NCI-H1105 treated with DMSO at 0.1 percent for 48 hours (cell line): ENCODE data around the gene GMDS.

Experiments used
- DNase-seq: peaks from one replicate; lab custom pipeline; 2025; lab: John Stamatoyannopoulos, UW

GMDS gene

DNA sequence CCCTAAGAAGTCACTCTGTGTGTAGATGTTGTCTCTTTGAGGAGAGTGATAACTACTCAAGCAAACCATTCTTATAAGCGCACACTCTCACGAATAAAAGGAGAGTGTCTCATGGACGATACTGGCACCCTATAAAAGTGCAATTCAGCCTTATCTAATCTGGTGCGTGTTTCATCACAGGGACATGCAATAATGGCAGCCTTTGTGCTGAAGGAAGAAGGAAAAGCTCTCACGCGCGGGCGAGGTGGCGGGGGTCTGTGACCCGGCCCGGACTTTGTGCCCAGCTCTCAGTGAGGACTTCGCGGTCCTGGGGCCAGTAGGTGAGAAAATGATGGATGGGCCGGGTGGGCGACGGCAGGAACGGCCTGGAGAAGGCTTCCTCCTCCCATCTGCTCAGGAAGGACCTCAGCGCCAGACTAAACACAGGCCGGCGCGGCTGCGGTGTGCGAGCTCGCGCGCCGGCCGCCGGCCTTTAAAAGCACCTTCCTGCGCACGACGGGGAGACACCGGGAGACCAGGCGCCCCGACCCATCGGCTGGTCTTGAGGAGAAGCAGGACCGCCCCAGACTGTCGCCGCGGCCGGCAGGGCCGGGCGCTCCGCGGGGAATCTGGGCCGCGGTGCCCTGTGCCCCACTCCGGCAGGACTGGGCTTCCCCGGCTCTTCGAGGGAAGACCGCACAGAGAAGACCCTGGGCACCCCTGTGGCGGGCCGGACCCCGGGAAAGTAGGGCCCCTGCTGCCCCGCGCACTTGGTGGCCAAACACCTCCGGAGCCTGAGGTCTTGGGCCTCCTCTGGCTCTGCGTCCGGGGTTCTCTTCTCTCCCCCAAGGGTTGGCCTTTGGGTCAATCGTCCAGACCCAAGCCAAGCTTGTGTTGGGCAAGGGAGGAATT is 644.0 kb downstream of the GMDS start:
- no peak for DNase-seq

DNA sequence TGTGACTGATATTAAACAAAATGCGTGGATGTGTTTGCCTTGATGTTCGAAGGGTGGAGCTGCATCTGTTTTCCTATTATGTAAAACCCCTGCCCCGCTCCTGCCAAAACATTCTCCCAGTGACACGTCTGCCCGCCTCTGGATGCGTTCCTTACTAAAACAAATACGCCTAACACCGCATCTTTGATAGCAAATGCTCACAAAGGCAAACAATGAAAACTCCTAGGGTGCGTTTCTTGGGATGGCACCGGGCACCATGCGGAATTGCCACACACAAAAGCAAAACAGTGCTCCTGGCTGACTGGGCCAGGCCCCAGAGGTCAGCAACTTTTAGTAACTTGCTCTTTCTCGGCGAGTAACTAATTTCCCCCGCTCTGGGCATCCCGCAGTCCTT is 644.6 kb downstream of the GMDS start:
- no peak for DNase-seq

DNA sequence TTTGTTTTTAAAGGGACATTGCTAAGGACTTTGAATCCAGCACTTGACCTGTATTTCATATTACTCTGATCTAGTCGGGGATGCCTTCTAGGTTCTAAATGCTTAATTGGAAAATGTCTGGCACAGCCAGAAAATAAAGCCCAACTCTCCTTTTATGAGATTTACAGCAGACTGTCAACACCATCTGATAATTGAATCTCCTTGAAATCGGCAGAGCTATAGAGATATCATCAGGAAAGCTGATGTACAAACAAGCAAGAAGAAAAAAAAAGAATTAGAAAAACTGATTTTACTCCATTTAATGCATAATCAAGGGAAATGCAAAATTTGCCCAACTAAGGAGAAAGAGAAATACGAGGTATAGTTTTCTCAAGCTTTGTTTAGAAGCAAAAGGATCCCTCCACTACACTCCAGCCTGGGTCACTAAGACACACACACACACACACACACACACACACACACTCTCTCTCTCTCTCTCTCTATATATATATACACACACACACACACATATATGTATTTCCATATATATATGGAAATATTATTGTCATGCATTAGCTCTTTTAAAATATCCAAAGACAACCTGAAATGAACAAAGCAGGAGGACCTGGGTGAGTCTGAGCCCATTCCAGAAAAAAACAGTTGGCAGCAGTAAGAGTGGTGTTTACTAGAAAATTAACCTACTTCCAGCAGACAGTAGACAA is 645.2 kb downstream of the GMDS start:
- no peak for DNase-seq

DNA sequence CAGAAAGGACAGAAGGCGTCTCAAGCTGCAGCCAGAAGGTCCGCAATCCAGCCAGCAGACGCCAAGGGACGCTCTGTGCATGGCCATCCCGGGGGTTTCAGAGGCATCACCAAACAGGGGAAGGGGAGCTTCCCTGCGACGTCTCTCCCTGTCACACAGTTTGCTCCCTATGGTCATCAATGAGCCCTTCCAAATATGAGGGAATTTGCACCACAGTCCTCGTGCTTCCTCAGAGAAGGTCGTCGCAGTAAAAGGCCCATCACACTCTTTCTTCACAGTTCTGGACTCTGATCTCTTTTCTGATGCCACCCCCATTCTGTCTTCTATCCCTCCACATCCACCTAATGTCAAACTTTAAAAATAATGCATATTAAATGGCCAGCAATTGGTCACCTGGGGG is 645.9 kb downstream of the GMDS start:
- DNase-seq: no peak

DNA sequence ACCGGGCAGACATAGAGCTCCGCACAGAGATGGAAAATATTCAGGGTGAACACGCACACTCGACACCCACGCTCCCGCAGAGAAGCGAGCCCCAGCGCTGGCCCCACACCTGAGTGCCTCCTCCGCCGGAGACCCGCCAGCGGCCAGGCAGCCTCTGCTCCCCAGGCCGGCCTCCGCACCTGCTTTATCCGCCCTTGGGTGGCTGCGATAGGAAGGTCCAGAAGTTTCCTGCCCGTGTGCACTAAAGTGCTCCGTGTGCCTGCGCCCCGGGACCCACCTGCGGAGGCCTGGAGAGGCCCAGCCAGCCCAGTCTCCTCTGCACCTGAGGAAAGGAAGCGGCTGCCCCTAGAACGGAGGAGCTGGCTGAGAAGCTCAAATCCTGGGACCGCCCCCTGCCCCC is 646.5 kb downstream of the GMDS start:
- DNase-seq: no peak

DNA sequence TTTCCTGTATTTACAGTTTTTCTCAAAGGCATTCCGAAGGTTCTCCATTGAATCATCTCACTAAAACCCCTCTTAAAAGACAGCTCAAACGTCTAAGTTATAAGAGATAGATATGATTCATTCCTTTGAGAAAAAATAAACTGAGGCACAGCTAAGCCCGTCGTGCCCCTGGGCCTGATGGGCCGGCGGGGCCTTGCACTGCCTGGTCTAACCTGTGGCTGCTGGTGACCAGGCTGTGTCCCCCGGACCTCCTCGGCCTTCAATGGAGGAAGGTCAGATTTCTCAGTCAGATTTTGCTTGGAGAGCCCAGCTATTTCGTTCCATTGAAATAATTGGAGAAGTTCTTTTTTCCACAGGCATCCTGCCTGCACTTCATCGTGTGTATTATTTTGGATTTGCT is 647.0 kb downstream of the GMDS start:
- DNase-seq: no peak

DNA sequence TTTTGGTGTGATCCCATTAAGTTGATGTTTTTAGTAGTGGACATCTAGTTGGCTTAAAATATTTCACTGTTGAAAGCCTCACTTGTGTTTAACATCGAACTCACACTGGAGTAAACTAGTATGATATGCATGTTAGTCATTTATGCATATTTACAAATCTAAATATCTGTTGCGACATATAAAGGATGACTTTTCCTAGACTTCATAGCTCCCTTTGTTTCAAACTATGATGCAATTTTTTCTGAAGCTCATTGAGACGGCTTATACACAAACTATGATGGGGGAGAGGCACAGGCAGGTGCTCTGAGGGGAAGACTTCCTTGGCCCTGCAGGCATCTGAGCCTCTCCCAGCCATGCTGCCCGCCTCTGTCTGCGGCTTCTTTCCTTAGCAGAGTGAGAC is 647.5 kb downstream of the GMDS start:
- DNase-seq: no peak

DNA sequence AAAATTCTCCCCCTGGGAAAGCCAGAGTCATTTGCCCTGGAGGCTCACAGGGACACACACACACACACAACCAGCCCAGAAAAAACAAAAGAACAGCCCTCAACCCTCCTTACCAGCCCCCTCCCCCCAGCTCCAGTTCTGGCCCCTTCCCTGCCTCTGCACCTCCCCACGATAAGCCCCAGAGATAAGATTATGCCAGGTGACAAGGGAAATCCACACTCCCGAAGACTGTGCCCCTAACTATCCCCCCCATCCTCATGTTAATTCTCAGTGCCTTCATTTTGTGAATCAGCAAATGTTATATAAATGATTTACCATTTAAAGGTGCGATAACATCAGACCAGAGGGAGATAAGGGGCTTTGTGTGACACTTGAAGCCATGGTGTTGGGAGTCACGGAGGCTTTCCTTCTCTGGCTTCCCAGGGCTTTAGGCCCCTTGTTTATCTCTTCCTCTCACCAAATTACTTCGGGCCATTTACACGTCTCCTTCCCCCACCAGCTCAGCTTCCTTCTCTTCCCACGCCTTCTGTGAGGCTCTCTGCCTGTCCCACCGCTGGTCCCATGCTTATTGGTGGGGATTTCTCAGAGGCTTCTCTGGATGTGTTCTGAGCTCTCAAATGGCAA is 648.2 kb downstream of the GMDS start:
- no peak for DNase-seq

DNA sequence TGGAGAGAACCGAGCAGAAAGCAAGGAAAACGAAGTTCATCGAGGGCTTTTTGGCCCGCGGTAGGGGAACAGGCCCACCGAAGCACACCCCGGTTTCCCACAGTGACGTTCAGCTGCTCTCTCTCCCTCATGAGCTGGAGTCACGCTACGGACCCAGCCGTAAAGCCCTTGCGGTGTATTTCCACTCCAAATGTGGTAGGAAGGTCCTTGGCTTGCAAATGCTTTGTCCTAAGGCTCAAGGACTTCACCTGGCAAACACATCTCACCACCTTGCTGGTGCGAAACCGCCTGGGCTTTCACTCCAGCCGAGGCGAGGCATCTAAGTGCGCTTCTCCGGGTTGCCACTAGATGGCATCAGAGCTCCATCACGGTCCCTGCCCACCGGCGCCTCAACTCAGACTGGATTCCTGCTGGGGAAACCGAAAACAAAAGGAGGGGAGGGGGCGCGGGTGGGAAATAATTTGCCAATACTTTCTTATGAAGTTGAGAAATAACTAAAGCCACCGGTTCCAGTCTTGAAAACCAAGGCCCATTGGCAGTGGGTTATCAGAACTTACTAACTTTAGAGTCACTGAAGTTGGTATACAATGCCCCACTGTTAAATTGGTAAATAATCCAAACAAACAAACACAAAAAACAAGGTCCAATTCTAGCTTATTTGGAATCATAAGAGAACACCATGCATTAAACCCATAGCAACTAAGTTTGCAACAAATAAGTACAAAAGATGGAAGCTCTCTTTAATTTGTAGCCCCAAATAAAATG is 649.1 kb downstream of the GMDS start:
- DNase-seq: peak; percentile 67

DNA sequence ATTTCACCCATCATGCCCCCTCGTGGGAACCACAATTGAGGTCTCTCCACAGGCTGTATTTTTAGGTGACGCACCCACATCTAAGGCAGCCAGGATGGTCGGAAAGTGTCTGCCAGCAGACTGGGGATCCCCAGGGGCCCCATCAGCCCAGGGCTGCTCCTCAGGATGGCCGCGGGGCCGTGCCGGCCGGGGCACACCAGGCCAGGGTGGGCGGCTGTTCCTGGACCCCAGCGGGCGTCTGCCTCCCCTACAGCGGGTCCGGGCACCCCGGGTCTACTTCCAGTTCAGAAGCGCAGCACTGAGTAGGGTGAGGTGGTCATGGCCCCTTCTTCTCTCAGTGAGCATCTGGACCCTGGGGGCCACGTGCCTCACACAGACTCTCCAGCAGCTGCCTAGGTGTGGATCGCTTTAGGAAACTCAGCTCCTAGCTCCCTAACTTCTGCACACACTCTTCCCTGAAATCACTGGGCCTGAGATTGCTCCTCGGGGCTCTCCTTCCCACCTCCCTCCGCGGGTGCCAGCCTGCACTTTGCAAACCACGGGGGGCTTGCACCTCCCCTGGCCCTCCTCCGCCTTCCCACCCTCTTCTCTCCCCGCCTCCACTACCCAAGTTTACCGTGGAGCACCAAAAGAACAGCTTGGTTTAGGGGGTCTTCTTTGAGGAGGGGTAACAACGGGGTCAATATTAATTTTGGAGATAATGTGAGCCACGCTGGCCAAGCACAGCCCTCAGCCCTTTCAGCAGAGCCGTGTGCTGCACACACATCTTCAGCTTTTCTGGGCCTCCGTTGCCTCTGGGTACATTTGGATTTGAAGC is 649.9 kb downstream of the GMDS start:
- DNase-seq: no peak

DNA sequence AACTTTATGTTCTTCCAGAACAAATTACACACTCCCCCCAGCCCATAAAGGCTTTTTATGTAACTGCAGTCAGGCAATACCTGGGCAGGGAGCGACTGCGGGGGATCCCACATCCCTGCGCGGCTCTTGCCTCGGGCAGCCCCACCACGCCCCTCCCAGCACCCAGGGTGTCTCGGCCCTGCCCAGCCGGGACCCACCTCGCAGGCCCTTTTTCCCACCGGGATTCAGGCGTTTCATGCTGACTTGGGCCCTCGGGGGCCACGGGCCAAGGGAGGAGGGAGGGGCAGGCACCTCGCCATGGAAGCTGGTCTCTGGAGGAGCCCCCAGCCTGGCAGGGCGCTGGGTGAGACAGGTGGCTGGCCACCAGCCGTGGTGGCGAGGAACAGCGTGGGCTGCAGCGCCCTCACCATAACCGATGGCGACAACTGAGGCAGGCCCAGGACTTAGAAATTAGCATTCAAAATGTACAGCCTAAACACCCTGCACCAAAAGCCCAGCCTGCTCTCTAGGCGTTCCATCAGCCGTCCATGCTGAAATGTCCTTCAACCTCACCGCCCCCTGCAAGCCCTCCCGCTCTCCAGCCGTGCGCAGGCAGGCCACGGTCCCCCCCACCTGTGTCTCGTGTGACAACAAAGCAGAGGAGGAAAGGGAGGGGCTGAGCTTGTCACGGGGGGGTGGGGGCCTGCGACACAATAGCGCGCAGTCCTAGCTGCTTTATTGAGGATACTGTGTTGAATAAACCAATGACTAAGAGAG is 650.8 kb downstream of the GMDS start:
- DNase-seq: no peak

DNA sequence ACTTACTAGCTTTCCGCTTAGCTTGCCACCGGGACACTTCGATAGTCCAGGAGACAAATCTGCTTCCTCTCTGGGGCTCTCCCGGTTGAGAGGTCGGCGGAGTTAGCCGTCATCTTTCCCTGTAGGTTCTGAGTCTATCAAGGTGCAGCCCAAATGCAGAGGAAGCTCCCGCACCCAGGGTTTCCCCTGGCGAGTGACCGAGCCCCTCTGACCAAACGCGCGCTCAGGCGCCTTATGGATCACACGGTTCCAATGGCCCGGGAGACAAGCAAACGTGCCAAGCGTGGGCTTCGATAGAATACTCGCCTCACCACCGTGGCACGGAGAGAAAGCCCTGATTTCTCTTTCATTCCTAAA is 651.5 kb downstream of the GMDS start:
- no peak for DNase-seq

DNA sequence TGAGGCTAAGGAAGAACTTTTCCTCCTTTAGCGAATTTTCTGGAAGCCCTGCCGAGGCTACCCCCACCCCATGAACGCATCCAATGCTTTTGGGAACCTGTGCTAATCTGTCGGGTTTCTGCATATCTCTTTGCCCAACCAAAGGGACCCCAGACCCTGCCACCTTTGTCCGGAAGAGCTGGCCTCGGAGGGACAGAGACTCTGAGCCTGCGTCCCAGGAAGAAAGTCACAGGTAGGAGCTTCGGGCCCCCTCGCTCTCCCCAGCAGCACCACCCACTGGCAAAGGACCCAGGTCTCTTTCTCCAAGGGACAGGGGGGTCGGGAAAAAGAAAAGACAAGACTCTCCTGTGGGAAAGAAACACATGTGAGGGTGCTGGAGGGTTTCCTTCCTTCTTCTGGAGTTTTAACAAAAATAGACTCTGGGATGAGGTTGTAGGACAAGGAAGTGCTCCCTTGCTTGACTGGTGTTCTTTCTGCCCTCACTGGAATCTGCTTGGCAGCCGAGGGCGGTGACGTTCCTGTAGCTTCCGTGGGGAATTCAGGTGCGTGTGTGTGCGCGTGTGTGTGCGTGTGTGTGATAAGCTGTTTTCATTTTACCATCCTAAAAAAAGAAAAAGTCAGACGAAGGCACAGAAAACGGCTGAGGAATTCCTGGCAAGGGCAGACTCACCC is 652.0 kb downstream of the GMDS start:
- DNase-seq: no peak

DNA sequence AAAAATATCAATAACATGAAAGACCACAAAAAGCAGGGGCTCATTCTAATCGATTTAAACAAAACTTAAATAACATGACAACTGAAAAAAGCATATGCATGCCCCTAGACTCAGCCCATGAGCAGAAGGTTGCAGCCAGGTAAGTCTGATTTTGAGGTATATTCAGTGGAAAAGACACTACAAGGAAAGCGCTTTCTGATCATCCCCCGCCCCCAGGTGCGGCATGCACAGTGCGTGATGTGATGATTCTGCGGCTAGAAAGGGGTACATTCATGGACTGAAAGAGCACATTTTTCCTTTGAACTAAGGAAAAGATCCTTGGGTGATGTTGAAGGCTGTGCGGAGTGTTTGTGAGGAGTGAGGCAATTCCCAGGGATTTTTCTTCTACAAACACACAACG is 652.6 kb downstream of the GMDS start:
- DNase-seq: no peak

DNA sequence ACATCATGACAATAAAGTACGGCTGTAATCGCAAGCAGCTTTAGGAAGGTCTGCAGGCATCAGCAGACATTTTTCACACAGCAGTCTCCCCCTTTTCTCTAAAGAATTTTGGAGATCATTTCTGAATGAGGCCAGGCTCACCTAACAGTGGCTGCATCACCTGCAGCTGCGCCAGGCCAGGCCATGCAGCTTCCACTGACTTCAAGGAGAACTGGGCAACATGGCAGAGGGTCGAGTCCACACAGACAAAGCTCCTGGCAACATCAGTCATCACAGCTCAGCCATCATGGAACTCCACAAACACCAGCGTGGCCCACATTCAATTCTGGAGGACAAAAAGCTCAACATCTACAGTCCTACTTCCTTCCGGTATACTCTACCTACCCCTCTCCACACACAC is 653.5 kb downstream of the GMDS start:
- no peak for DNase-seq

DNA sequence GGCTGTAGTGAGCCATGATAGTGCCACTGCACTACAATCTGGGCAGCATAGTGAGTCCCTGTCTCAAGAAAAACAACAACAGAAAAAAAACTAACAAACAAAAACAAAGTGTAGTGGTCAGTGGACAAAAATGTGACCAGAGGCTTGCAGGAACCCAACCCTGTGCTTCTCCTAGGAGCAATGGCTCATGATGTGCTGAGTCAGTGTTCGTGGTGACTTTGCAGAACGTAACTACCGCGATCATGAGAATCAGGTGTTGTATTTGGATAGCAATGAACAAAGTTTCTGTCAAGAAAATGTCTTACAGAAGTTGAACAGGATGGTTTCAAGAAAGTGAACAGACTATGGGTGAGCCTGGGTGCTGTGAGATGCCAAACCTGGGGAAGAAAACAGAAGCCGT is 654.2 kb downstream of the GMDS start:
- DNase-seq: no peak

DNA sequence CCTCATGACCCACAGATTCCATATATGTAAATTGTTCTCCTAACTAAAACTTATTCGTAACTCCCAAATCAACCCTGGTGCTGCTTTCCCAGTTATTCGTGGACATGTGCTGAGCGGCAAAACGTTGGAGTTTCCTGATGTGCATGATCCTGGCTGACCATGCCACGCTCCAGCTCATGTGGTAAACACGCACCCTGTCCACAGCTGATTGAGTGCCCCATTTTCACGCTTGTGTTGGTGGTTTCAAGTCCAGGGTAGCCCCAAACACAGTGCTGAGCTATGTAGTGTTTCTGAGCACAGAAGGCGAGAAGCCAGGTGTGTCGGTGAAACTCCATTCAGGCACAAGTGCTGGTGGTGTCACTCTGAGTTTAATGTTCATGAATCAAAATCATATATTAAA is 654.8 kb downstream of the GMDS start:
- no peak for DNase-seq

DNA sequence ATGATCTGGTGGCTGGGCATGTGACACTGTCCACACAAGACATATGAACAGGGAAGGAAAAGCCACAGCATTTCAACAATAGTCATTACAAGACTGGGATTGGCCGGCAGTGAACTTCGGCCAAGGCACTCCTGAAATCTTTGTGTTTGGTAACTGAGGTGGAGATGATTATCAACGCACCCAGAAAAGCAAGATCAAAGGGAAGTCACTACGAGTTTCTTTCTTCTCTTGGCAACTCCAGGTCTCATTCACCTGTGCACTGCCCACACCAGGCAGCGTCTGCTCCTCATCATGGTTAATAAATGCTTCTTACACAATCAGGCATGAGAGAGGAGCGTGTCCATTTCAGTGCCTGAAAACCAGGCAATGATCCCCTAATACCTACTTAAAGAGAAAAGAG is 656.2 kb downstream of the GMDS start:
- no peak for DNase-seq

DNA sequence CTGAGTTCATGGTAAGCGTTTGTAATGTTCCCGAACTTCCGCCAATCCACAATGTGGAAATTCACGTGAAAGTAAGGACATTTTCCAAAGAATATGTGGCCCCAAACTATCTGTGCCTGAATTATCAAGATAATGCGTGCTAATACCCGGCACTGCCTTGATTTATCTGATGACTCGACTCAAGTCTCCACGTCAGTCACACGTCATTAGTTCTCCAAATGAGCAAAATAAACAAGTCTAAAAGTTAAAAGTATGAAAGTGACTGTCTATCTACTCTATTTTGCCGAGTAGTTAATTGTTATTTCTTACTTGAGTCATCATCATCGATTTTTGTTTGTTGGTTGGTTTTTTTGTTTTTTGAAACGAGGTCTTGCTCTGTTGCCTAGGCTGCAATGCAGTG is 657.4 kb downstream of the GMDS start:
- no peak for DNase-seq

DNA sequence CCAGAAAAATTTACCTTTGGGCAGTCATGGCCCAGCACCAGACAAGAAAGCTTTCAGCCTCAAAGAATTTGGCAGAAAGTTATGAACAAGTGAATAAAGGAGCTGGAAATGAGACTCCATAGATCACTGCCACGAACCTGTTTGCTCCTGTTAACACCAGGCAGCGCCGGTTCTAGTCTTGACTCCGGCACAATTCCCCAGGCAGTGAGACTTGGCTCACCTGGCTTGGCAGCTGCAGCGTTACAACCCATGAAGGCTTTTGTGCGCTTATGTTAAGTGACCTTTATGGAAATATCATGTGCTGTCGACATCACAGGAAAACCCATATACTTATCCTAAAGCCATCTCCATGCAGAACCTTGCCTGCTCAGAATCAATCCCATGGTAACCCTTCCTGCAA is 657.9 kb downstream of the GMDS start:
- no peak for DNase-seq
